HepG2 (cell line): ENCODE results near the gene PRCD. TPM values are rescaled to one million over a fixed set of nuclear protein-coding genes. Genes with fewer than 3 reads are reported as not detected.

Experiments
- ATAC-seq: fragments of 200-7000 bp; cut with Tn5 transposase; 3 replicates; pipeline ENCODE4 v1.9.1; 2020; ENCODE audit warnings: mild to moderate bottlenecking, moderate library complexity
- BruUV-seq: library from RNA; stranded (reverse); fragments of 400-500 nt; replicated peaks from 2 replicates; lab custom pipeline; 2021; lab: Mats Ljungman, UMichigan
- CTCF ChIA-PET: fragments of 300-600 bp; formaldehyde crosslinking; extraction: SDS; loops from one replicate; lab custom pipeline; 2021; ENCODE audit warnings: low total read pairs, inconsistent platforms, low intra/inter-chr PET ratio; lab: Yijun Ruan, JAX
- POLR2A ChIA-PET: fragments of 350-600 bp; sonication (Branson Sonifier 250); formaldehyde crosslinking; loops from one replicate; lab custom pipeline; 2020; ENCODE audit warnings: antibody characterized with exemption, inconsistent platforms; lab: Yijun Ruan, JAX
- DNase-seq: peaks from one replicate; pipeline ENCODE4 v3.0.0-alpha.2; 2015; ENCODE audit warnings: low spot score
- FAIRE-seq: peaks from 3 replicates; lab custom pipeline; 2011; peaks lifted over from hg19 to GRCh38; lab: Jason Lieb, UNC
- H2AFZ ChIP-seq: one replicate; pipeline ENCODE4 v1.6.1; 2011; ENCODE audit warnings: low read length, inconsistent platforms
- H3K27ac ChIP-seq: fragments of 300-600 bp; 3 replicates; pipeline ENCODE4 v1.8.0; 2011; ENCODE audit warnings: mixed run types, mild to moderate bottlenecking, mixed read lengths, low read length, inconsistent platforms; ENCODE audit not compliant: insufficient read depth; ENCODE audit errors: extremely low read length
- H3K27me3 ChIP-seq, 2 experiments: fragments of 200-600 bp in 1 of 2; 2 replicates in 1 of 2; 3 replicates in 1 of 2; pipeline versions ENCODE4 v1.6.0 to v1.8.0; 2011; ENCODE audit warnings: low read length in 2 of 2, mild to moderate bottlenecking in 2 of 2, moderate library complexity in 2 of 2, inconsistent platforms in 1 of 2; ENCODE audit not compliant: insufficient read depth in 2 of 2, control insufficient read depth in 1 of 2
- H3K36me3 ChIP-seq, 2 experiments: fragments of 200-600 bp in 1 of 2; replicated peaks in 1 of 2; 2 replicates in 1 of 2; 3 replicates in 1 of 2; pipeline versions ENCODE4 v1.5.1 to v1.8.0; 2011; ENCODE audit warnings: low read length in 2 of 2, inconsistent platforms in 1 of 2; ENCODE audit not compliant: insufficient read depth in 2 of 2, control insufficient read depth in 1 of 2
- H3K4me1 ChIP-seq: 2 replicates; pipeline ENCODE4 v1.5.1; 2012; ENCODE audit warnings: low read length, inconsistent platforms; ENCODE audit not compliant: insufficient read depth
- H3K4me2 ChIP-seq: 2 replicates; pipeline ENCODE4 v1.6.0; 2011; ENCODE audit warnings: low read depth, low read length, inconsistent platforms
- H3K4me3 ChIP-seq, 3 experiments: fragments of 200-600 bp in 1 of 3; sonication (generic), shearing (Covaris generic) in 1 of 3; replicated peaks in 1 of 3; 2 replicates each; pipeline ENCODE4 v1.5.1; 2011 to 2016; ENCODE audit warnings: low read length in 3 of 3, inconsistent platforms in 2 of 3, low read depth in 2 of 3, mild to moderate bottlenecking in 2 of 3, control low read depth in 1 of 3, mixed read lengths in 1 of 3; ENCODE audit not compliant: insufficient read depth in 1 of 3
- H3K79me2 ChIP-seq: one replicate; pipeline ENCODE4 v1.6.1; 2011; ENCODE audit warnings: low read length, inconsistent platforms; ENCODE audit not compliant: insufficient read depth
- H3K9ac ChIP-seq: 2 replicates; pipeline ENCODE4 v1.6.0; 2011; ENCODE audit warnings: mild to moderate bottlenecking, low read depth, low read length, inconsistent platforms; ENCODE audit not compliant: insufficient read depth
- H3K9me3 ChIP-seq: 2 replicates; pipeline ENCODE4 v1.5.1; 2012; ENCODE audit warnings: mild to moderate bottlenecking, low read length
- H4K20me1 ChIP-seq: 2 replicates; pipeline ENCODE4 v1.6.0; 2011; ENCODE audit warnings: inconsistent platforms, mild to moderate bottlenecking, low read length, moderate library complexity; ENCODE audit not compliant: insufficient read depth
- HNF1B ChIP-seq: sonication (generic); formaldehyde crosslinking; IDR thresholded peaks from 2 replicates; pipeline ENCODE4 v1.5.1; 2020; ENCODE audit warnings: mild to moderate bottlenecking, moderate library complexity, missing genetic modification reagents
- NR2F1 ChIP-seq, 2 experiments: fragments of 450-650 bp in 1 of 2; formaldehyde crosslinking in 1 of 2; IDR thresholded peaks; 2 replicates each; pipeline versions ENCODE4 v1.5.0 to v1.6.1; 2016 to 2020; ENCODE audit warnings: mild to moderate bottlenecking in 1 of 2, missing compliant biosample characterization in 1 of 2, missing genetic modification reagents in 1 of 2, moderate library complexity in 1 of 2
- NRL ChIP-seq: sonication (generic); formaldehyde crosslinking; IDR thresholded peaks from 2 replicates; pipeline ENCODE4 v1.5.0; 2020; ENCODE audit warnings: missing genetic modification reagents, mild to moderate bottlenecking, moderate library complexity, borderline replicate concordance
- RBM22 ChIP-seq: fragments of 200-400 bp; formaldehyde crosslinking; optimal IDR thresholded peaks from 2 replicates; pipeline ENCODE3; 2017; ENCODE audit warnings: mild to moderate bottlenecking, low read length, moderate library complexity
- TEAD3 ChIP-seq: optimal IDR thresholded peaks from 2 replicates; pipeline ENCODE3; 2016; ENCODE audit warnings: borderline replicate concordance
- XRCC5 ChIP-seq: fragments of 200-400 bp; formaldehyde crosslinking; optimal IDR thresholded peaks from 2 replicates; pipeline ENCODE3; 2017; ENCODE audit warnings: mild to moderate bottlenecking, low read length
- ZFYVE20 ChIP-seq: sonication (generic); formaldehyde crosslinking; IDR thresholded peaks from 2 replicates; pipeline ENCODE4 v1.8.0; 2023; ENCODE audit warnings: low read depth, mild to moderate bottlenecking, moderate library complexity, missing genetic modification reagents, borderline replicate concordance
- ZNF142 ChIP-seq: sonication (generic); formaldehyde crosslinking; IDR thresholded peaks from 2 replicates; pipeline ENCODE4 v1.4.0; 2020; ENCODE audit warnings: missing genetic modification reagents
- ZNF354B ChIP-seq: sonication (generic); formaldehyde crosslinking; IDR thresholded peaks from 2 replicates; pipeline ENCODE4 v1.8.0; 2022; ENCODE audit warnings: mild to moderate bottlenecking, missing genetic modification reagents
- ZNF501 ChIP-seq: sonication (generic); formaldehyde crosslinking; IDR thresholded peaks from 2 replicates; pipeline ENCODE4 v1.5.1; 2020; ENCODE audit warnings: mild to moderate bottlenecking, moderate library complexity, missing genetic modification reagents
- WGBS: methylation state at CpG from one replicate; pipeline ENCODE4 v1.1.6; 2017; ENCODE audit warnings: low lambda C conversion rate; 5-methylcytosine and 5-hydroxymethylcytosine counted together
- in situ Hi-C: cut with HindIII; loops from 2 replicates; pipeline ENCODE4 v1.10.0; 2017; ENCODE audit warnings: low pct_unique_long_range_greater_than_20kb; ENCODE audit not compliant: extremely low pct_ligation_motif_present
- intact Hi-C: fragments of 100-400 bp; cut with micrococcal nuclease; formaldehyde crosslinking; loops from one replicate; pipeline ENCODE4 v1.10.0; 2022; ENCODE audit not compliant: unreplicated experiment
- polyA plus RNA-seq, 8 experiments: library from polyadenylated mRNA; depleted of rRNA in 3 of 8; stranded (reverse) in 7 of 8; unstranded in 1 of 8; fragments of >200 nt; fragmentation: Illumina TruSeq in 4 of 8; extraction: Trizol in 4 of 8; gene quantifications; 2 replicates each; pipeline versions ENCODE4 v1.2.1 to v1.2.3, GENCODE V29; 2011 to 2016; ENCODE audit warnings: low read depth in 4 of 8, missing spikeins in 1 of 8, mixed read lengths in 1 of 8; ENCODE audit not compliant: insufficient read depth in 1 of 8
- total RNA-seq, 5 experiments: library from RNA; depleted of rRNA; stranded (reverse); fragments of >200 nt; fragmentation: Illumina TruSeq; extraction: Trizol; gene quantifications; 2 replicates each; pipeline ENCODE4 v1.2.3, GENCODE V29; 2016; ENCODE audit warnings: low read depth in 1 of 5

The PRCD gene
- total and polyA plus RNA-seq, 2 of the 13 experiments (the other 11 are each of a cell fraction or from before 2014, with no cell fraction given) = 0.51 TPM; not detected in 1

DNA sequence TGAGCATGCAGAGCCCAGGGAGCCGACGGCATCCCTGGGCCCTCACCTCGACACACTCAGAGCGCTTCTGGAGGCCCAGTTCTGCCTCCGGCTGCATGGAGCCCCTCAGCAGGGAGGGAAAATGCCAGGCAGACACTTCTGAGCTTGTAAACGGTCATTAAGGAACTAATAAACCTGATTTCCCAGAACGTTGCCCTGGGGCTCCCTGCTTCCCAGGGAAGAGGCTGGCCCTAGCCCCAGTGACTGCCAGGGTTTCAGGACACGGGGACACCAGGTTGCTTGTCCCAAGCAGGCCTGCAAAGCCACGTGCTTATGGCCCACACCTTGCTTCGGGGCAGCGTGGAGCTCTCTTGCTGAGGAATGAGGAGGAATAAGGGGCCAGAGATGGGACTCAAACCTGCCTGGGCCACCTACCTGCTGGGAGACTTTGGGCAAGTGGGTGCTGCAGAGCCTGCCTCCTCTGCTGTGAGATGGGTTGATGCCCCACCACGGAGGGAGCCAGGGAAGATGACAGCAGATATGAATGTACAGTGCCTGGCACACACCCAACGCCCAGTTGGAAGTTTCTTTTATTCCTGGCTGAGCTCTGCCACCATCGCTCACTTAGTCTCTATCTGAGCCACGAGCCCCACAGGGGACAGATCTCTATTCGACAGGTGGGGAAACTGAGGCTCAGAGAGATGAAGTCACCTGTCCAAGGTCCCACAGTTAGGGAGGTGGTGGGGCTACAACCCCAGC is 44.0 kb upstream of the PRCD start (continued):
- TF ChIP-seq ZNF142 = no peak
- 0 out of 2 replicates have a peak, but pooled peaks have one; percentile 32 for TF ChIP-seq ZNF354B (CRISPR knock-in tag)
- TF ChIP-seq, all 625 proteins: peak for 5

DNA sequence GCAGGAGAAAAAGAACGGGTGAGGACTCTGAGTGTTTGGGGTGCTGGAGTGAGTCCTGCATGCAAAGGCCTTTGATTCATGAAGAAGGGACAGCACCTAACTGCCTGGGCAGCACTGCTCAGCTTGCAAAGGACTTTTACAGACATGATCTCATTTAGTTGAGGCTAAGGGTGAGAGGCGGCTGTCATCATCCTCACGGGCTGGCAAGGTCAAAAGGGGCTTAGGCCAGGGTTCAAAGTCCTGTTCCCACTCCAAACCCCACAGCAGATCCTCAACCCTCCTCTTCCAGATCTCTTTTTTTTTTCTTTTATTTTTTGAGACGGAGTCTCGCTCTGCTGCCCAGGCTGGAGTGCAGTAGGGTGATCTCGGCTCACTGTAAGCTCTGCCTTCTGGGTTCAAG is 43.4 kb upstream of the PRCD start:
- in situ Hi-C loops (no loop called here), intact Hi-C loops (no loop called here)
- Histone ChIP-seq H3K4me2 (no peak overlapping the region), H3K9ac (no peak overlapping the region), H3K27ac (no peak overlapping the region), H4K20me1 (peaks cover 37% of the 10 kb centered on the region; the same call in 1 of the 2 replicates), H3K36me3 (0 out of 5 replicates have a peak, but pooled peaks cover 0 to 1% of the 10 kb centered on the region in 2 experiments), H3K79me2 (peaks cover 29% of the 10 kb centered on the region), H2AFZ (no peak overlapping the region), H3K27me3 (no peaks in the 10 kb centered on the region; a peak in 1 of 5 replicates), H3K4me3 (no peak overlapping the region), H3K9me3 (no peaks in the 10 kb centered on the region), H3K4me1 (peaks cover 70% of the 10 kb centered on the region)
- no peak for TF ChIP-seq ZFYVE20 (CRISPR knock-in tag)
- TF ChIP-seq NR2F1 (CRISPR knock-in tag; IDR thresholded peaks at IDR 0.05) = 0 out of 4 replicates have a peak, but pooled peaks of 1 of the 2 experiments have one; percentile 21
- TF ChIP-seq TEAD3 = peak; percentile 24
- TF ChIP-seq XRCC5 = no peak
- 0 out of 2 replicates have a peak, but pooled peaks have one; percentile 15 for TF ChIP-seq NRL (CRISPR knock-in tag)
- TF ChIP-seq HNF1B (CRISPR knock-in tag) = peak; percentile 38; the same call in 1 of the 2 replicates
- TF ChIP-seq ZNF501 = peak; percentile 63
- peak; percentile 6 for TF ChIP-seq RBM22
- no peak for DNase-seq
- ChIA-PET POLR2A (interaction anchor here (6.2 to 8.2 kb wide), 2 partner anchors 9 to 20 kb away, joined by 59 to 252 read pairs; no protein-coding TSS in a partner anchor), CTCF (no interaction called here)
- WGBS = 79% methylated on average over 6 of the region's 6 CpGs
- no peak for ATAC-seq
- BruUV-seq = no TSS peak
- no peak for FAIRE-seq
